ENCODE results near the gene ATP8B1. TPM values are rescaled to one million over a fixed set of nuclear protein-coding genes. Genes with fewer than 3 reads are reported as not detected.

Gene ATP8B1
- total RNA-seq, 6 experiments from 2014 or later = 9.0 to 18.4 (median 17.1) TPM

GRCh38 chr18:57807336-57808117 lies 4.4 kb upstream of the ATP8B1 start:
- 21% methylated on average over 2 of the region's 2 CpGs for WGBS (ENCODE audit: insufficient coverage, low coverage, low lambda C conversion rate, missing lambda C conversion rate)
- Histone ChIP-seq H3K9me3 (no peaks in the 10 kb centered on the region), H3K36me3 (no peaks in the 10 kb centered on the region), H3K27me3 (no peaks in the 10 kb centered on the region), H3K4me1 (peaks cover 0 to 13% (median 0%) of the 10 kb centered on the region in 4 donors), H3K4me3 (no peak overlapping the region), H3K27ac (peak overlapping the region in 2 of 3 donors; percentile 29 to 48)
- intact Hi-C loops (cut with DNase I) = no loop called here
- DNase-seq (no peak), ATAC-seq (peak in 1 of 4 donors; percentile 1)
- no peak for TF ChIP-seq POLR2A (IDR thresholded peaks at IDR 0.05)
- TF ChIP-seq CTCF (IDR thresholded peaks at IDR 0.05) = no peak

- H3K36me3 ChIP-seq = no peaks in the 10 kb centered on the region
- 34% methylated on average over 2 of the region's 3 CpGs for WGBS (ENCODE audit: insufficient coverage, low coverage, low lambda C conversion rate, missing lambda C conversion rate)
- H3K27ac ChIP-seq = peak overlapping the region in 2 of 3 donors; percentile 29 to 48
- no peak for TF ChIP-seq POLR2A (IDR thresholded peaks at IDR 0.05)
- no peak for TF ChIP-seq CTCF (IDR thresholded peaks at IDR 0.05)
- ATAC-seq (peak in 1 of 4 donors; percentile 19), DNase-seq (no peak)
- H3K9me3 ChIP-seq = no peaks in the 10 kb centered on the region
- H3K27me3 ChIP-seq = no peaks in the 10 kb centered on the region
- no peak overlapping the region for H3K4me3 ChIP-seq
- peaks cover 0 to 13% (median 0%) of the 10 kb centered on the region in 4 donors for H3K4me1 ChIP-seq
- intact Hi-C loops (cut with DNase I) = no loop called here
Measured at GRCh38 chr18:57806978-57807285, 3.8 kb upstream of the ATP8B1 start.

GRCh38 chr18:57806201-57806977 lies 3.3 kb upstream of the ATP8B1 start:
- TF ChIP-seq POLR2A (IDR thresholded peaks at IDR 0.05) (no peak), CTCF (IDR thresholded peaks at IDR 0.05) (no peak)
- Histone ChIP-seq H3K27me3 (no peaks in the 10 kb centered on the region), H3K27ac (no peak overlapping the region), H3K36me3 (no peaks in the 10 kb centered on the region), H3K4me3 (no peak overlapping the region), H3K4me1 (peaks cover 0 to 13% (median 0%) of the 10 kb centered on the region in 4 donors), H3K9me3 (no peaks in the 10 kb centered on the region)
- 94% methylated on average over 7 of the region's 7 CpGs for WGBS (ENCODE audit: insufficient coverage, low coverage, low lambda C conversion rate, missing lambda C conversion rate)
- ATAC-seq (no peak), DNase-seq (no peak)
- intact Hi-C loops (cut with DNase I) = no loop called here

GRCh38 chr18:57805117-57805516 lies 2.0 kb upstream of the ATP8B1 start:
- peaks cover 0 to 13% (median 0%) of the 10 kb centered on the region in 4 donors for H3K4me1 ChIP-seq
- DNase-seq (no peak), ATAC-seq (no peak)
- no peak for TF ChIP-seq POLR2A (IDR thresholded peaks at IDR 0.05)
- TF ChIP-seq CTCF (IDR thresholded peaks at IDR 0.05) = no peak
- no peaks in the 10 kb centered on the region for H3K9me3 ChIP-seq
- no peak overlapping the region for H3K4me3 ChIP-seq
- H3K36me3 ChIP-seq = no peaks in the 10 kb centered on the region
- intact Hi-C loops (cut with DNase I) = no loop called here
- H3K27me3 ChIP-seq = no peaks in the 10 kb centered on the region
- no peak overlapping the region for H3K27ac ChIP-seq
- WGBS (ENCODE audit: insufficient coverage, low coverage, low lambda C conversion rate, missing lambda C conversion rate) = 100% methylated on average over 2 of the region's 6 CpGs
